NOMO-1 treated with DMSO at 0.1 percent for 48 hours (cell line): Measurements from ENCODE around the gene TMEM234.
A peak's percentile ranks its signal among the peaks of the same experiment; 100 is the strongest.

Source experiments
- DNase-seq: peaks from one replicate; lab custom pipeline; 2025; ENCODE audit not compliant: unreplicated experiment; lab: John Stamatoyannopoulos, UW

TMEM234 gene

GRCh38 chr1:32180186-32181060 is 41.7 kb downstream of the TMEM234 start:
- no peak for DNase-seq

- peak; percentile 86 for DNase-seq
Observed at GRCh38 chr1:32179443-32180185, 42.5 kb downstream of the TMEM234 start, which contains the start of gene TXLNA. Gene TXLNA (plus strand): TSS chr1:32179675. CDS start chr1:32180346, 671 bp downstream.

- DNase-seq: no peak
Observed at GRCh38 chr1:32179193-32179442, 43.0 kb downstream of the TMEM234 start.

- DNase-seq: peak; percentile 85
Observed at GRCh38 chr1:32178380-32179192, 43.6 kb downstream of the TMEM234 start.

- no peak for DNase-seq
Observed at GRCh38 chr1:32172621-32173245, 49.4 kb downstream of the TMEM234 start.

GRCh38 chr1:32170991-32171390 is 51.2 kb downstream of the TMEM234 start:
- DNase-seq: no peak
